Parathyroid adenoma (tissue), 2 donors: ENCODE results near the gene LSAMP.

Experiments
- H2AFZ ChIP-seq: fragments of 300-600 bp; sonication (generic); one replicate; pipeline ENCODE4 v1.7.0; 2017; ENCODE audit warnings: antibody characterized with exemption, mild to moderate bottlenecking
- H3K27ac ChIP-seq: fragments of 300-600 bp; sonication (generic); one replicate; pipeline ENCODE4 v1.7.0; 2017
- H3K27me3 ChIP-seq: fragments of 300-600 bp; sonication (generic); one replicate; pipeline ENCODE4 v1.7.0; 2017; ENCODE audit warnings: low read length; ENCODE audit not compliant: control insufficient read depth, insufficient read depth
- H3K36me3 ChIP-seq: fragments of 300-600 bp; sonication (generic); one replicate; pipeline ENCODE4 v1.7.0; 2017; ENCODE audit warnings: low read length; ENCODE audit not compliant: control insufficient read depth, insufficient read depth
- H3K4me1 ChIP-seq: fragments of 300-600 bp; sonication (generic); one replicate; pipeline ENCODE4 v1.7.0; 2017; ENCODE audit warnings: control low read depth
- H3K4me2 ChIP-seq: fragments of 300-600 bp; sonication (generic); one replicate; pipeline ENCODE4 v1.7.0; 2017; ENCODE audit warnings: low read length
- H3K4me3 ChIP-seq: fragments of 300-600 bp; sonication (generic); one replicate; pipeline ENCODE4 v1.7.0; 2017; ENCODE audit warnings: low read depth, low read length
- H3K79me2 ChIP-seq: fragments of 300-600 bp; sonication (generic); one replicate; pipeline ENCODE4 v1.7.0; 2017; ENCODE audit warnings: control low read depth
- H3K9ac ChIP-seq: fragments of 300-600 bp; sonication (generic); one replicate; pipeline ENCODE4 v1.7.0; 2017; ENCODE audit warnings: mild to moderate bottlenecking
- H3K9me3 ChIP-seq: fragments of 300-600 bp; sonication (generic); one replicate; pipeline ENCODE4 v1.7.0; 2017; ENCODE audit warnings: low read length; ENCODE audit not compliant: control insufficient read depth
- TF ChIP-seq, protein P1 (sequence below): fragments of 300-600 bp; sonication (generic); IDR thresholded peaks from one replicate; pipeline ENCODE4 v1.7.0; 2017; ENCODE audit warnings: antibody characterized with exemption, mild to moderate bottlenecking
- donor health status: primary hyperparathyroidism.

Gene LSAMP

DNA sequence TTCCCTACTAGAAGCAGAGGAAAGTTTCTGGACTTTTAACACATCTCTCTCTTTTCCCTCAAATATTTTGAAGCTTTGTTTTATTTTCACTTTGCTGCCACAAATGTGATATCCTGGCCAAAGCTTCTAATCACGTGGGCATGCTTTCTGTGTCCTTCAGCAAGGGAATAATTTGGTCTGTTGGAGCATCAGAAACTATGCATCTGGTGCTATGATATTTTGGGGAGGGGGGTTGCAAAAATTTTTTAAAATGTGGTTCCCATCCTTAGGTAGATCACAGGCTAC is 567.7 kb downstream of the LSAMP start:
- Histone ChIP-seq H3K9me3 (no peaks in the 10 kb centered on the region), H3K4me1 (peaks cover 4% of the 10 kb centered on the region), H3K4me2 (peak overlapping the region; percentile 23), H3K36me3 (no peaks in the 10 kb centered on the region), H3K27me3 (no peaks in the 10 kb centered on the region), H2AFZ (peak overlapping the region; percentile 56), H3K4me3 (peak overlapping the region; percentile 23), H3K9ac (no peak overlapping the region), H3K79me2 (no peaks in the 10 kb centered on the region), H3K27ac (no peak overlapping the region)
- TF ChIP-seq, protein P1, sequence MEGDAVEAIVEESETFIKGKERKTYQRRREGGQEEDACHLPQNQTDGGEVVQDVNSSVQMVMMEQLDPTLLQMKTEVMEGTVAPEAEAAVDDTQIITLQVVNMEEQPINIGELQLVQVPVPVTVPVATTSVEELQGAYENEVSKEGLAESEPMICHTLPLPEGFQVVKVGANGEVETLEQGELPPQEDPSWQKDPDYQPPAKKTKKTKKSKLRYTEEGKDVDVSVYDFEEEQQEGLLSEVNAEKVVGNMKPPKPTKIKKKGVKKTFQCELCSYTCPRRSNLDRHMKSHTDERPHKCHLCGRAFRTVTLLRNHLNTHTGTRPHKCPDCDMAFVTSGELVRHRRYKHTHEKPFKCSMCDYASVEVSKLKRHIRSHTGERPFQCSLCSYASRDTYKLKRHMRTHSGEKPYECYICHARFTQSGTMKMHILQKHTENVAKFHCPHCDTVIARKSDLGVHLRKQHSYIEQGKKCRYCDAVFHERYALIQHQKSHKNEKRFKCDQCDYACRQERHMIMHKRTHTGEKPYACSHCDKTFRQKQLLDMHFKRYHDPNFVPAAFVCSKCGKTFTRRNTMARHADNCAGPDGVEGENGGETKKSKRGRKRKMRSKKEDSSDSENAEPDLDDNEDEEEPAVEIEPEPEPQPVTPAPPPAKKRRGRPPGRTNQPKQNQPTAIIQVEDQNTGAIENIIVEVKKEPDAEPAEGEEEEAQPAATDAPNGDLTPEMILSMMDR, result no peak

DNA sequence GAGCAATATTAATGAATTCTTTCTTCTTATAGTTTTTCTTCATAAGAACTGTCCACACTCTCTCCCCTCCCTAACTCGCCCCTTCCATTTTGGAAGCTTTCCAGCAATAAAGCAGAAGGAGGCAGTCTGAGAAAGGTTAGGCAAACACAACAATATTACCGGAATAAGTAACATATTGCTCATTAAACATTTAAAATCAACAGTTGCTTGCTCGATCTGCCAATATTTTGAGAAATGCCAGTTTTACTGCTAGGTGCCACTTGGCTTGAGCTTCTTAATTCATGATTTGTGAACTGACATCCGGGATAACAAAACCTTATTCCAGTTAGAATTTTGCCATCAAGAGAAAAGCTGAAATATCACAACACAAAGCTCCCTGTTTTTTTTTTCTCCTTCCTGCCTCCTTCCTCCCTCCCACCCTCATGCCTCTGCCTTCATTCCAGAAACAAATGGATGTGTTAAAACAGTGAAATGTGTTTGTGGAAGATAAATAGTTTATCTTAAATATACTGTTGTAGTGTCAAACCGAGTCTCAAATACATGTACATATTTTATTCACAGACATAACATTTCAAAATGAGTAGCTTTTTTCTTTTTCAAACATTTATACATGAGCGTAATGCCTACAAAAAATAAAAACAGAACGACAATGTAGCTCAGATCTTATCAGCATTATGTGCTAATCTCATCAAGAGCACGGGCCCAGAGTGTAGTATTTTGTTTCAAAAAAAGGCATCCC is 568.2 kb downstream of the LSAMP start:
- Histone ChIP-seq H3K4me3 (peak overlapping the region; percentile 23), H3K79me2 (no peaks in the 10 kb centered on the region), H3K27me3 (no peaks in the 10 kb centered on the region), H3K27ac (no peak overlapping the region), H3K9ac (no peak overlapping the region), H3K4me1 (peaks cover 4% of the 10 kb centered on the region), H2AFZ (peak overlapping the region; percentile 56), H3K9me3 (no peaks in the 10 kb centered on the region), H3K4me2 (peak overlapping the region; percentile 23), H3K36me3 (no peaks in the 10 kb centered on the region)
- TF ChIP-seq, protein P1, result no peak

DNA sequence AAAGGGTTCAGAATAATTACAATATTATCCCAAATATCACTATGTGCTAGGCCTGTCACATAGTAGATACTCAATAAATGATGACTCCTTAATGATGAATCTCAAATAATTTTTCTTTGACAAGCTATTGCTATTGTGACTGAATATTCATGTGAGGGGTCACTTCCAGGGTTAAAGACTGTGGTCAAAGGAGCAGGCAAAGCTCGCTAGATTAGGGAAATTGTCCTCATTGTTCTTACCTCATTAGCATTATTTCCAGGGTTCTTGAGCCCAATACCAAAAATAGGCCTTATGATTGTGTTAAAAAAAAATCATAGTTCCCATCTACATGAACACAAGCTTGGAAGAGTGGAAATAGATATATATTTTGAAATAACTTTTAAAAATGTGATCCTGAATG is 569.8 kb downstream of the LSAMP start:
- no peak overlapping the region for H2AFZ ChIP-seq
- no peaks in the 10 kb centered on the region for H3K9me3 ChIP-seq
- H3K4me2 ChIP-seq, result no peak overlapping the region
- H3K27me3 ChIP-seq, result no peaks in the 10 kb centered on the region
- no peaks in the 10 kb centered on the region for H3K79me2 ChIP-seq
- no peak overlapping the region for H3K9ac ChIP-seq
- no peak overlapping the region for H3K27ac ChIP-seq
- no peak overlapping the region for H3K4me3 ChIP-seq
- H3K36me3 ChIP-seq, result no peaks in the 10 kb centered on the region
- peaks cover 4% of the 10 kb centered on the region for H3K4me1 ChIP-seq
- TF ChIP-seq, protein P1, result no peak

DNA sequence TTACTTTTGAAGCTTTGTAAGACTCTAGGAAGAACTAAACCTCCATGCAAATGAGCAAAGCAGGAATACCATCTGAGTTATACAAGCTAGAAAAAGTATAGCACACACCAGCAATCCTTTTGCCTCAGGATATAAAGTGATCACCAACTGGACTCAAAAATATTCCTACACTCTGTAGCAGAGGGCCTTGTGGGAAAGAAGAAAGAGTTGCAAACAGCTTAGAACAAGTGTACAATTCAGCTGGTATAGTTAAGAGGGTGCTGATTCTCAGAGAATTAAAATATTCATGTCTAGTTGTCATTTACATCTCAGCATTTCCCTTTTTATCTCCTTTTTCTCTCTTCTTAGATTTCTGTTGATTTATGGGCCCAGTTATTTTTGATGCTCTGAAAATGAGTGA is 573.6 kb downstream of the LSAMP start:
- H3K36me3 ChIP-seq, result no peaks in the 10 kb centered on the region
- H3K4me1 ChIP-seq, result no peaks in the 10 kb centered on the region
- no peak overlapping the region for H3K4me2 ChIP-seq
- no peak overlapping the region for H3K9ac ChIP-seq
- TF ChIP-seq, protein P1, result no peak
- no peak overlapping the region for H3K27ac ChIP-seq
- H2AFZ ChIP-seq, result no peak overlapping the region
- H3K79me2 ChIP-seq, result no peaks in the 10 kb centered on the region
- no peaks in the 10 kb centered on the region for H3K9me3 ChIP-seq
- H3K27me3 ChIP-seq, result no peaks in the 10 kb centered on the region
- H3K4me3 ChIP-seq, result no peak overlapping the region

DNA sequence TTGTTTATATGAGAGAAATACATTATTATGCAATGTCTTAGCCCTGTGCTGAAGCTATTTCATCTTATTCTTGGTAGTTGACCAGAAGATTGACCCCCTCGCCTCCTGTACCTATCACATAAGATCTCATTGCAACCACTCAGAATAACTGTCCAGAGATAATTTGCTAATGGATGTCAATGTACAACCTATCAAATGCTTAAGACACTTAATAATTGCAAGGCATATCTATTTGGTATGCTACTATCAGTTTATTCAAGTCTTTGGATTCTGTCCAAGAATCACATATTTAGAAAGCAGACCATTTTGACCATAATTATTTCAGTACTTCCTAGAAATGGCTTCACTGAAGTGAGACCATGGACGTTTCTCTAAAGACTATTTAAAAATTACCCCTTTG is 580.4 kb downstream of the LSAMP start:
- no peaks in the 10 kb centered on the region for H3K9me3 ChIP-seq
- H3K36me3 ChIP-seq, result no peaks in the 10 kb centered on the region
- H3K4me3 ChIP-seq, result no peak overlapping the region
- TF ChIP-seq, protein P1, result no peak
- no peaks in the 10 kb centered on the region for H3K4me1 ChIP-seq
- H3K9ac ChIP-seq, result no peak overlapping the region
- H3K79me2 ChIP-seq, result no peaks in the 10 kb centered on the region
- H3K27ac ChIP-seq, result no peak overlapping the region
- no peak overlapping the region for H2AFZ ChIP-seq
- H3K27me3 ChIP-seq, result no peaks in the 10 kb centered on the region
- no peak overlapping the region for H3K4me2 ChIP-seq
